ENCODE data around the gene PIGL.
"Not testable (repeated sequence)": the region's sequence is repeated elsewhere in the genome, so short reads cannot be mapped to it uniquely, and the experiment has no call there.

- TF ChIP-seq CTCF (IDR thresholded peaks at IDR 0.05; ENCODE audit: insufficient read depth, low read length); GABPA (IDR thresholded peaks at IDR 0.05; ENCODE audit: low read depth); SPI1 (IDR thresholded peaks at IDR 0.05; ENCODE audit: borderline replicate concordance, low read depth); POLR2AphosphoS5 (IDR thresholded peaks at IDR 0.05; ENCODE audit: low read depth): not testable (repeated sequence)
Observed at GRCh38 chr17:16204763-16205162, 12.2 kb upstream of the PIGL start.

All from HL-60 (cell line).